Measurements from ENCODE around the gene NSUN2.
"Not testable (repeated sequence)": the region's sequence is repeated elsewhere in the genome, so short reads cannot be mapped to it uniquely, and the experiment has no call there.

NSUN2 gene

DNA sequence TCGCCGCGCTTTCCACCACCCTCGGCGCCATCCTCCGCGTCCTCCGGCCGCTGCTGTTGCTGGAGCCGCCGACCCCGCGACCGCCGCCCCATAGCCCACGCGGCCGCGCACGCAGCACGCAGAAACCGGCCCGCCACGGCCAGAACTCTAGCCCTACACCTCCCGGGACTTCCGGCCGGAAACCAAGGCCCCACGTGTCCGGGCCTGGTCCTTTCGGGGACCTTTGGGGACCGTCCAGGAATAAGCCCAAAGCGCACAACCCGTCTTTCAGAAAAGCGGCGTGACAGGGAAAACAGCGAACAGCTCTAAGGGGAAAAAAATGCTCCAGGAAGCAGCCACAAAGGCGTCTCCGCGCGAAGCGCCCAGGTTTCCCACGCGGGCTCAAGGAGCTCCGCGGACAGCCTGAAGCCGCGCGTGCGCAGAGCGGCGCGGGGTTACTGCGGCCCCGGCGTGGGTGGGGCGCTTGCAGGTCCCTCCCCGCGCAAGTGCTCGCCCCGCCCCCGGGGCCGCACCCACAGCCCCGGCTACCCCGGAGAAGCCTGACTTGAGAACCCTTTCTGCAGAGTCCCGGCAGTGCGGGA, at the start of gene NSUN2, which contains the start of gene SRD5A1:
Gene NSUN2 (minus strand): TSS at position 157 of the 581 bp plus-strand sequence. CDS start 65 bp downstream, at position 92.
Gene SRD5A1 (plus strand): TSS at position 553 of the 581 bp plus-strand sequence. CDS start 137 bp downstream, outside the sequence.
- DNase-seq (ENCODE audit: low spot score), result peak; percentile 90

- DNase-seq (ENCODE audit: low spot score), result no peak
These were observed 49.4 kb upstream of the NSUN2 start for GRCh38 chr5:6682239-6682638.

- no peak for DNase-seq (ENCODE audit: low spot score)
These were observed 48.8 kb upstream of the NSUN2 start for GRCh38 chr5:6681682-6682081.

DNA sequence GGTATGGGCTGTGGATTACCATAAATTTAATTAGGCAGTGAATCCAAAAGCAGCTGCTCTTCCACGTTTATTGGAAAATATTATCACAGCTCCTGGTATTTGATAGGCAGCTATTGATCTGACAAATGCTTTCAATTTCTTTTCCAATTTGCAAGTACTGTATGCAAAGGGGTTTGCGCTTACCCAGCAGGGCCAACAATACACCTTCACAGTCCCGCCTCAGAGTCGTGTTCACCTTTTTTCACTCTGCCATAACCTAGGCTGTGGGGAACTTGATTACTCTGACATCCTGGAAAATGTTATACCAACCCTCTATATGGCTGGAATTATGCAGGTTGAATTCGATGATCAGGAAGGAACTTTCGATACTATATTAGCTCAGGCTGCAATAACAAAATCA, 48.1 kb upstream of the NSUN2 start:
- DNase-seq (ENCODE audit: low spot score), result no peak

DNA sequence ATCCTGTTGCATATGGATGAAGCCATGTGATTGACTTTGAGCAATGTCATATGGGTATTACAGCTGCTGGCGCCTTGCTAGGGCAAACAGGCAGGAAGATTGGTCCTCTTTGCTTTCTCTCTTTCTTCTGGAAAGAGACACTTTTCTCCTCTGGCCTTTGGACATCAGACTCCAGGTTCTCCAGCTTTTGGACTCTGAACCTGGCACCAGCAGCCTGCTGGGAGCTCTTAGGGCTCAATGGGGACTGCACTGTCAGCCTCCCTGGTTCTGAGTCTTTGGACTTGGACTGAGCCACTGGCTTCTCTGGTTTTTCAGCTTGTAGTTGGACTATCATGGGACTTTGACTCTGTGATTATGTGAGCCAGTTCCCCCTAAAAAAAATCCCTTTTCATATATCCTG, 45.5 kb upstream of the NSUN2 start:
- no peak for DNase-seq (ENCODE audit: low spot score)

- no peak for DNase-seq (ENCODE audit: low spot score)
These were observed 43.9 kb upstream of the NSUN2 start for GRCh38 chr5:6676702-6677101.

- DNase-seq (ENCODE audit: low spot score), result no peak
These were observed 43.1 kb upstream of the NSUN2 start for GRCh38 chr5:6675784-6676491.

GRCh38 chr5:6674886-6675285, 42.0 kb upstream of the NSUN2 start:
- DNase-seq (ENCODE audit: low spot score), result no peak

GRCh38 chr5:6674421-6674820, 41.6 kb upstream of the NSUN2 start:
- no peak for DNase-seq (ENCODE audit: low spot score)

GRCh38 chr5:6673963-6674362, 41.1 kb upstream of the NSUN2 start:
- DNase-seq (ENCODE audit: low spot score), result no peak

DNA sequence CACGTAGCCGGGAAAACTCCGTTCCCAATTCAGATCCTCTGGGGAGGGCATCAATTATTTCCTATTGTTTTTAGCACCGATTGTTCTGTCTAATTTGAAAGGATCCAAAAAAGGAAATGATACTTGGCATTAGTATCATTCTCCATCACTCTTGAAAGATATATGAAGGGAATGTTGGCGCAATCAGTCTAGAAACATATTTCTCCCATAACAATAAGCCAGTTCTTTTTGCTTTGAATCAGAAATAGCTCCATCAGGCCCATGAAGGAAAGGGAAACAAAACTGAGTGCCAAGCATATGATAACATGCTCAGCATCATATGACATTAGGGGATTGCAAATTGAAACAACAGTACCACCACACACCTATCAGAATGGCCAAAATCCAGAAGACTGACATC, 40.2 kb upstream of the NSUN2 start:
- no peak for DNase-seq (ENCODE audit: low spot score)

GRCh38 chr5:6668717-6669116, 35.9 kb upstream of the NSUN2 start:
- not testable (repeated sequence) for DNase-seq (ENCODE audit: low spot score)

GRCh38 chr5:6667648-6668047, 34.8 kb upstream of the NSUN2 start:
- no peak for DNase-seq (ENCODE audit: low spot score)

- DNase-seq (ENCODE audit: low spot score), result no peak
These were observed 33.9 kb upstream of the NSUN2 start for GRCh38 chr5:6666762-6667161.

DNA sequence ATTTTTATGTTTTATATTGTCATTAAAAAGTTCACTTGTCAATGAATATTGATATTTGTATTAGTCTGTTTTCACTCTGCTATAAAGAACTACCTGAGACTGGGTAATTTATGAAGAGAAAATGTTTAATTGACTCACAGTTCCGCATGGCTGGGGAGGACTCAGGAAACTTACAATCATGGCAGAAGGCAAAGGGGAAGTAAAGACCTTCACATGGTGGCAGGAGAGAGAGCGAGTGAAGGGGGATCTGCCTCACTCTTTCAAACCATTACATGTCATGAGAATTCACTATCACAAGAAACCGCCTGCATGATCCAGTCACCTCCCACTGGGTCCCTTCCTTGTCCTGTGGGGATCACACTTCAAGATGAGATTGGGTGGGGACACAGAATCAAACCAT, 27.8 kb upstream of the NSUN2 start:
- no peak for DNase-seq (ENCODE audit: low spot score)

DNA sequence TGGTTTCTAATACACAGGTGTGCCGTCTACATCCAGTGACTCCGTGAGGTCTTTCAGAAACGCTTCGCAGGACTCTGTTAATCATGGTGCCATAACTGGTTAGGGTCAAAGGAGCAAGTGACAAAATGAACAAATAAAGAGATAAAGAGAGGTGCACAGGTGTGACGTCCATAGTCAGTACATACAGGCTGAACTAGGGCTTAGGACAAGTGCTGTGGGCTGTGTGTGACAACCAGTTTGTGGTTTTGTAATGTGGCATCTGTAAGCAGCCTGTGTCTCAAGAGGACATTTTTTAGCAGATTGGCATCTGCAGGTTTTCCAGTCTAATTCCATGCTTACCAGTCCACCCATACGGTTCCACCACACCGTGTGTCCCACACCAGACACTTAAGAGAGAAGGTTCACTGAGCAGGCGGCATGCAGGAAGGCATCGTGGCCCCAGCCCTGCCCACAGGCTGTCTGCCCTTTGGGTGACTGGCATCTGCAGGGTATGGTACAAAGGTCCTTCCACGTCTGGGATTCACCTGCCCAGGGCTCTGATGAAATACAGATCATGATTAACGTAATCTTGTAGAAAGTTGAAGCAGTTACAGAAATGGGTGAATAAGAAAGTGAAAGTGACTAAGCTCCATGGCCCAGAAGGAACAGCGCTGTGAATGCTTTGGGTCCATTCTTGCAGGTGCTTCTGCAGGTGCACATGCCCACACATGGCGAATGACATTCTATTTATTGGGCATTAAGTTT, 27.3 kb upstream of the NSUN2 start:
- no peak for DNase-seq (ENCODE audit: low spot score)

DNA sequence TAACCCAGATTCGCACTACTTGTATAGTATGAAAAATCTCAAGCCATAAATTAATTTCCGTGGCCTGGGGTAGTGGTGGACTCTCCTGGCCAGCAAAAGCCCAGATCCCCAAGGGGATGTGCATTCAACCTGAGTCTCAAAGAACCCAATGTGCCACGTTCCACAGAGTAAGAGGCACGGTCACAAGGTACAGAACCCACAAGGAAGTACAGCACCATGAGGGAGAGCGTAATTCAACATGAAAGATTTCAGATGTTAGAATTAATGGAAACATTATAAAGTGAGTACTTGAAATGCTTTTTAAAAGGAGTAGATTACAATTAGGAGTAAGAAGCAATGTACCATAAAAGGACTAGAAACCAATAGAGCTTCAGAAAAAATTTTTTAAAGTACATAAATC, 23.8 kb upstream of the NSUN2 start:
- DNase-seq (ENCODE audit: low spot score), result no peak

DNA sequence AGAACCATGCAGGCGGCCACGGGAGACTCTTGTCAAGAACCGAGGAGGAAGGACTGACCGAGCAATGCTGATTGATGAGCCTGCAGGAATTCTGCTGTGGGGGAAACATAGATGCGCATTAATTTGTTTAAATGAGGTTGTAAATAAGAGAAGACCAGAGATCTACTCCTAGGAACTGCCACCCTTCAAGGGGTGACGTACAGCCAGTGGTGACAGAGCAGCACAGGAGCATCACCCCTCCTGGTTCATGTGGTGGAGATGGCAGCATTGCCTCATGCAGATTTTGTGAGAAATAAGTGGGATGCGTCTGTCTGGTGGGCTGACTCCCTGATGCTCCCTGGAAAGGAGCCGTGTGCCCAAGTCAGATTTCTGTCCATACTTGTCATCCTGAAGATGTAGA, 22.6 kb upstream of the NSUN2 start:
- DNase-seq (ENCODE audit: low spot score), result no peak

- no peak for DNase-seq (ENCODE audit: low spot score)
These were observed 19.2 kb upstream of the NSUN2 start for GRCh38 chr5:6652025-6652424.

- no peak for DNase-seq (ENCODE audit: low spot score)
These were observed 16.8 kb upstream of the NSUN2 start for GRCh38 chr5:6649681-6650080.

- DNase-seq (ENCODE audit: low spot score), result no peak
These were observed 16.3 kb upstream of the NSUN2 start for GRCh38 chr5:6649186-6649585.

DNA sequence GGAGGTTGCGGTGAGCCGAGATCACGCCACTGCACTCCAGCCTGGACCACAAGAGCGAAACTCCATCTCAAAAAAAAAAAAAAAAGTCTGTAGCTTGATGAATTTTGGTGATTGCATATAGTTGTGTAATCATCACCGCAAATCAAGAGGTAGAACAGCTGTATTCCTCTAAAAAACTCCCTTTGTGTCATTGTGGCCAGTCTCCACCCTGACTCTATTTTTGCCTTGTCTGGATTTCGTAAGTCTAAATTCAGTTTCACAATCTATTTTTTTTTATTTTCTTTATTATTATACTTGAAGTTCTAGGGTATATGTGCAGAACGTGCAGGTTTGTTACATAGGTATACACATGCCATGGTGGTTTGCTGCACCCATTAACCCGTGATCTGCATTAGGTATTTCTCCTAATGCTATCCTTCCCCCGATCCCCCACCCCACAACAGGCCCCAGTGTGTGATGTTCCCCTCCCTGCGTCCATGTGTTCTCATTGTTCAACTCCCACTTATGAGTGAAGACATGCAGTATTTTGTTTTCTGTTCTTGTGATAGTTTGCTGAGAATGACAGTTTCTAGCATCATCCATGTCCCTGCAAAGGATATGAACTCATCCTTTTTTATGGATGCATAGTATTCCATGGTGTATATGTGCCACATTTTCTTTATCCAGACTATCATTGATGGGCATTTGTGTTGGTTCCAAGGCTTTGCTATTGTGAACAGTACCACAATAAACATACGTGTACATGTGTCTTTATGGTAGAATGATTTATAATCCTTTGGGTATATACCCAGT, 12.9 kb upstream of the NSUN2 start:
- DNase-seq (ENCODE audit: low spot score), result not testable (repeated sequence)
